Measurements from ENCODE around the gene LSM7. TPM values are rescaled to one million over a fixed set of nuclear protein-coding genes. Genes with fewer than 3 reads are reported as not detected.

LSM7 gene
- total and polyA plus RNA-seq, 2 experiments from 2014 or later, result 299 to 409 TPM

GRCh38 chr19:2319551-2319950, 8.8 kb downstream of the LSM7 start (continued):
- TF ChIP-seq JUNB (IDR thresholded peaks at IDR 0.05; ENCODE audit: unreplicated experiment), result no peak
- no peak for TF ChIP-seq POLR2AphosphoS5 (IDR thresholded peaks at IDR 0.05; ENCODE audit: low read depth)
- no peak for TF ChIP-seq EZH2phosphoT487 (IDR thresholded peaks at IDR 0.05; ENCODE audit: unreplicated experiment)
- TF ChIP-seq EZH2 (IDR thresholded peaks at IDR 0.05; ENCODE audit: low read depth, unreplicated experiment), result no peak
- TF ChIP-seq CTCF (conservative IDR thresholded peaks at IDR 0.05; ENCODE audit: low read depth in 2 of 2), result no peak
- no peak for TF ChIP-seq ETS1 (IDR thresholded peaks at IDR 0.05)
- no peak for TF ChIP-seq ZNF114 (CRISPR knock-in tag; IDR thresholded peaks at IDR 0.05)

GRCh38 chr19:2318923-2319322, 9.5 kb downstream of the LSM7 start:
- Histone ChIP-seq H3F3A (replicated peaks; ENCODE audit: low read depth) (no peaks in the 10 kb centered on the region), H4K20me1 (replicated peaks; ENCODE audit: insufficient read depth) (no peaks in the 10 kb centered on the region; the same call in 1 of the 2 replicates), H2AFZ (no peak overlapping the region), H3K27ac (ENCODE audit: low read depth) (no peak overlapping the region), H3K36me3 (ENCODE audit: insufficient read depth) (no peaks in the 10 kb centered on the region), H3K79me2 (replicated peaks; ENCODE audit: insufficient read depth) (no peaks in the 10 kb centered on the region), H3K4me3 (no peak overlapping the region), H3K4me1 (ENCODE audit: insufficient read depth) (no peaks in the 10 kb centered on the region), H3K9me2 (ENCODE audit: insufficient read depth) (no peaks in the 10 kb centered on the region), H3K4me2 (no peak overlapping the region), H3K27me3 (ENCODE audit: insufficient read depth) (no peaks in the 10 kb centered on the region)
- H3K36me3 Mint-ChIP-seq (ENCODE audit: low read depth), result peaks cover 3% of the 10 kb centered on the region; the same call in 2 of the 3 replicates
- no peak for DNase-seq (ENCODE audit: low spot score)
- no peak overlapping the region for H3K4me3 Mint-ChIP-seq
- peaks cover 4% of the 10 kb centered on the region for H3K27me3 Mint-ChIP-seq (ENCODE audit: insufficient read depth, low read depth, poor library complexity)
- no peak overlapping the region for H3K27ac Mint-ChIP-seq
- ATAC-seq, result no peak
- H3K4me1 Mint-ChIP-seq, result no peaks in the 10 kb centered on the region; the same call in 2 of the 3 replicates
- H3K9me3 Mint-ChIP-seq, result peaks cover 6% of the 10 kb centered on the region; the same call in 1 of the 3 replicates
- no peak for TF ChIP-seq REST (IDR thresholded peaks at IDR 0.05; ENCODE audit: unreplicated experiment)
- no peak for TF ChIP-seq ZNF331 (CRISPR knock-in tag; IDR thresholded peaks at IDR 0.05; ENCODE audit: low read depth)
- TF ChIP-seq ZNF114 (CRISPR knock-in tag; IDR thresholded peaks at IDR 0.05), result no peak
- TF ChIP-seq POLR2AphosphoS5 (IDR thresholded peaks at IDR 0.05; ENCODE audit: low read depth), result no peak
- no peak for TF ChIP-seq CREB1 (CRISPR knock-in tag; IDR thresholded peaks at IDR 0.05; ENCODE audit: low read depth)

Data from GM23338 (cell line).